ENCODE results near the gene ECHDC3. TPM values are rescaled to one million over a fixed set of nuclear protein-coding genes. Genes with fewer than 3 reads are reported as not detected.

The ECHDC3 gene, protein sequence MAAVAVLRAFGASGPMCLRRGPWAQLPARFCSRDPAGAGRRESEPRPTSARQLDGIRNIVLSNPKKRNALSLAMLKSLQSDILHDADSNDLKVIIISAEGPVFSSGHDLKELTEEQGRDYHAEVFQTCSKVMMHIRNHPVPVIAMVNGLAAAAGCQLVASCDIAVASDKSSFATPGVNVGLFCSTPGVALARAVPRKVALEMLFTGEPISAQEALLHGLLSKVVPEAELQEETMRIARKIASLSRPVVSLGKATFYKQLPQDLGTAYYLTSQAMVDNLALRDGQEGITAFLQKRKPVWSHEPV
- polyA plus RNA-seq (2013, experiment 1 of 4), result 16.5 TPM
- 17.2 TPM for polyA plus RNA-seq (2013, experiment 2 of 4)
- polyA plus RNA-seq (2013, experiment 3 of 4), result 15.2 TPM
- 14.3 TPM for polyA plus RNA-seq (2013, experiment 4 of 4)

DNA sequence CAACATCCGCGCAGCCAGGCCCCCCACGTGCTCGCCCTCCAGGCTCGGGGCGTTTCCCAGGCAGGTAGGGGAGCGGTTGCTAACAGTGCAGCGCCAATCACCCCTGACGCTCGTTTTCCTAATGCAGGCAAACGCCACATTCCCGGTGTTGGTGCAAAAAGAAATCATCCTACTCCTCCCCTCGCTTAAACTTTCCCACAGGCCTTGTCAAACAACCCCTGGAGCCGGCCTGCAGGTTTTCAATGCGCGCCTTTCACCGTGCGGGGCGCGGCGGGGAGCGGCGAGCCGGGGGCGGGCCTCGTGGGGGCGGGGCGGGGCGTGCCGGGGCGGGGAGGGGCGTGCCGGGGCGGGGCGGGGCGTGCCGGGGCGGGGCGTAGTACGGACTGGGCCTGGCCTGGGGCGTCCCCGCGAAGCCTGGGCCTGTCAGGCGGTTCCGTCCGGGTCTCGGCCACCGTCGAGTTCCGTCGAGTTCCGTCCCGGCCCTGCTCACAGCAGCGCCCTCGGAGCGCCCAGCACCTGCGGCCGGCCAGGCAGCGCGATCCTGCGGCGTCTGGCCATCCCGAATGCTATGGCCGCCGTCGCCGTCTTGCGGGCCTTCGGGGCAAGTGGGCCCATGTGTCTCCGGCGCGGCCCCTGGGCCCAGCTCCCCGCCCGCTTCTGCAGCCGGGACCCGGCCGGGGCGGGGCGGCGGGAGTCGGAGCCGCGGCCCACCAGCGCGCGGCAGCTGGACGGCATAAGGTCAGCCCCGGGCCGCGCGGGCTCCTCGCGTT lies at the start of gene ECHDC3:
Gene ECHDC3, plus strand, starts transcription at position 374 of the 770 bp plus-strand sequence. Its CDS starts 195 bp downstream, at position 569.
- no peaks in the 10 kb centered on the region for H3K4me1 ChIP-seq (ENCODE audit: control insufficient read depth, insufficient read depth, low read length)
- no peaks in the 10 kb centered on the region for H3K9me3 ChIP-seq (ENCODE audit: control insufficient read depth, low read length)
- H3K27ac ChIP-seq (ENCODE audit: insufficient read depth, low read depth, low read length, poor library complexity, severe bottlenecking), result no peak within 1 kb of the TSS
- 5 to 6% methylated on average over 93 of the region's 93 CpGs for WGBS, 2 experiments
- peak within 1 kb of the TSS; percentile 56 for H3K4me3 ChIP-seq (ENCODE audit: insufficient read depth, low read depth, low read length)
- no peaks in the 10 kb centered on the region for H3K36me3 ChIP-seq (ENCODE audit: control insufficient read depth, insufficient read depth, low read length)
- H3K27me3 ChIP-seq (ENCODE audit: control insufficient read depth, insufficient read depth, low read length, poor library complexity, severe bottlenecking), result peaks cover 6% of the 10 kb centered on the region

DNA sequence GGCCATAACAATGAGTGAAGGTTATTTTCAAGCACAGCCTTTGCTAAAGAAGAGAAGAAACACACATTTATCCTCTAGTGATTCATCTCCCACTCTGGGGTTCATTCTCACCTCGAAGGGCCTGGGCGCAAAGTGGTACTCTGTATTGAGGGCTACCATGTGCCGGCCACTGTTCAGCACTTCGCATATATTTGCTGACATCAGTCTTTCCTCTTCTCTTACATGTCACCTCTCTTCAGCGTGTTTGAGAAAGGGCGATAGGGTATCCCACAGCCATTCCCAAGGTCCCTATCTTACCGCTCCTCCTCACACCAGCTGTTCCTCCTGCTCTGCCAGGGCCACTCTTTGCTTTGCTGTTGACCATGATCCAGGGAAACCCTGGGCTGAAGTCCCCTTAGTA lies 48.8 kb upstream of the ECHDC3 start:
- 96 to 98% methylated on average over 7 of the region's 7 CpGs for WGBS, 2 experiments
- Histone ChIP-seq H3K4me1 (ENCODE audit: control insufficient read depth, insufficient read depth, low read length) (no peaks in the 10 kb centered on the region), H3K36me3 (ENCODE audit: control insufficient read depth, insufficient read depth, low read length) (no peaks in the 10 kb centered on the region), H3K4me3 (ENCODE audit: insufficient read depth, low read depth, low read length) (no peak overlapping the region), H3K9me3 (ENCODE audit: control insufficient read depth, low read length) (no peaks in the 10 kb centered on the region), H3K27me3 (ENCODE audit: control insufficient read depth, insufficient read depth, low read length, poor library complexity, severe bottlenecking) (no peaks in the 10 kb centered on the region), H3K27ac (ENCODE audit: insufficient read depth, low read depth, low read length, poor library complexity, severe bottlenecking) (no peak overlapping the region)

DNA sequence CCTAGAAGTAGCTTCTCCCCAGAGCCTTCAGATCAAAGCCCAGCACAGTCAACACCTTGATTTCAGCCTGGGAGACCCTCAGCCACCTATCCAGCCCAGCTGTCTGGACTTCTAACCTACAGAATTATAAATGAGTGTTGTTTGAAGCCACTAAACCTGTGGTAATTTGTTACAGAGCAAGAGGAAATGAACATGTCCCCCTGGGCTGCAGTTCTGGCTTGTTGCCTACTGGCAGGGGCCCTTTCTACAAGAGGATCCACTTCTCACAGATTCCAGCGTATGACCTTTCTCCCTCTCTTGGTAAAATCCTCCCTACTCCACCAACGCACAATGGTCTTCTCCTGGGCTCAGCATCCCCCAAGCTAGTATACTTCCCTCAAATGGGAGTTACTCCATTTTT lies 46.4 kb upstream of the ECHDC3 start:
- Histone ChIP-seq H3K4me1 (ENCODE audit: control insufficient read depth, insufficient read depth, low read length) (no peaks in the 10 kb centered on the region), H3K36me3 (ENCODE audit: control insufficient read depth, insufficient read depth, low read length) (no peaks in the 10 kb centered on the region), H3K27me3 (ENCODE audit: control insufficient read depth, insufficient read depth, low read length, poor library complexity, severe bottlenecking) (no peaks in the 10 kb centered on the region), H3K4me3 (ENCODE audit: insufficient read depth, low read depth, low read length) (no peak overlapping the region), H3K9me3 (ENCODE audit: control insufficient read depth, low read length) (no peaks in the 10 kb centered on the region), H3K27ac (ENCODE audit: insufficient read depth, low read depth, low read length, poor library complexity, severe bottlenecking) (no peak overlapping the region)
- 92 to 93% methylated on average over 2 of the region's 2 CpGs for WGBS, 2 experiments

DNA sequence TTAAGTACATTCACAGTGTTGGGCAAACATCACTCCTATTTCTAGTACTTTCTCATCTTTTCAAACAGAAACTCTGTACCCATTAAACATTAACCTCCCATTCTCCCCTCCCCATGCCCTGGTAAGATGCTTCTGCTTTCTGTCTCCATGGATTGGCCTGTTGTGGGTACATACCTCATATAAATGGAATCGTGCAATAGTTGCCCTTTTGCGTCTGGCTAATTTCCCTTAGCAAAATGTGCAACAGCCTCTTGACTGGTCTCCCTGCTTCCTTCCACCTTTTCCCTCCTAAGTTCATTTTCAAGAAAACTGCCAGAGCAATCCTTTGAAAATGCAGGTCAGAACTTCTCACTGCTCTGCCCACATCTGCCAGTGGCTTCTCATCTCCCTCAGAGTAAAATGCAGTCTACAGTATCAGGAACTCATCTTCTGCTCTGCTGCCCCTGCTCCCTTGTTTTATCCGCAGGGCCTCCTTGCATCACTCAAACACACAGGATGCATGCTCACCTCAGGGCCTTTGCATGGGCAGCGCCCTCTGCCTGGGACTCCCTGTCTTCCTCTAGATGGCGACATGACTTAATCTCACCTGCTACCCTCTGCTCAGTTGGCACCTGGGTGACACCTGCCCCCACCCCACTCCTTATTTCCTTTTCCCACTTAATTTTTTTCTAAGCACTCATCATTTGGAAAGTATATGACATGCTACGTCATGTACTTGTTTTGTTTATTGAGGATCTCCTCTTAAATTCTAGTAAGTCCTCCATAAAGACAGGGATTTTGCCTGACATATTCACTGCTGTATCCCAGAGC lies 44.3 kb upstream of the ECHDC3 start:
- Histone ChIP-seq H3K4me3 (ENCODE audit: insufficient read depth, low read depth, low read length) (no peak overlapping the region), H3K4me1 (ENCODE audit: control insufficient read depth, insufficient read depth, low read length) (peaks cover 4% of the 10 kb centered on the region), H3K9me3 (ENCODE audit: control insufficient read depth, low read length) (no peaks in the 10 kb centered on the region), H3K27ac (ENCODE audit: insufficient read depth, low read depth, low read length, poor library complexity, severe bottlenecking) (no peak overlapping the region), H3K27me3 (ENCODE audit: control insufficient read depth, insufficient read depth, low read length, poor library complexity, severe bottlenecking) (no peaks in the 10 kb centered on the region), H3K36me3 (ENCODE audit: control insufficient read depth, insufficient read depth, low read length) (no peaks in the 10 kb centered on the region)
- WGBS, 2 experiments, result 95% methylated on average over 6 of the region's 6 CpGs

DNA sequence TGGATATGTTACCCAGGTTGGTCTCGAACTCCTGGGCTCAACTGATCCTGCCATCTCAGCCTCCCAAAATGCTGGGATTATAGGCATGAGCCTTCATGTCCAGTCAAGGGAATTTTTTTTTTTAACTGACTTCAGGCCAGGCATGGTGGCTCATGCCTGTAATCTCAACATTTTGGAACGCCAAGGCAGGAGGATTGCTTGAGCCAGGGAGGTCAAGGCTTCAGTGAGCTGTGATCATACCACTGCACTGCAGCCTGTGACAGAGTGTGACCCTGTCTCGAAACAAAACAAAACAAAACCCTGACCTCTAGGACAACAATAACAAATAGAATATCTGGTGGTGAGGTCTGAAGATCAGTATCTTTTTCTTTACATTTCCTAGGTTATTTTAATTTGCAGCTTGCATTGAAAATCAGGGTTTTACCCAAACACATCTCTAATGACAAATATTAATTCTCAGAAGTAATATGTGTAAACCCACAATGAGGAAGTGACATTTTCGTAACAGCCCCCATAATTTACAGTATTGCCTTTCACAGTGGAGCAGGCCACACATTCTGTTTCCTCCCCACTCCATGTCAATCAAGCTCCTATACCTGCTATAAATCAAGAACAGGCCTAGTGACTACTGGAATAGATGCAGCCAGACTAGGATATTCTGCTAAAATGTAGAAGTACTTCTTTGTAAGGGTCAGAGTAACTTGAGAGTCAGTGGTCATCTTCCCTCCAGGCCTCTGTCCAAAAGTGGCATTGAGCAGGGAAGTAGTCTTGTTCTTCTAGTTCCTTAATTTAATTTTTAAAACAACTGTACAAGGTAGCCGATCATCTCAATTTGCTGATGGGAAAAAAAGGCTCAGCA lies 43.3 kb upstream of the ECHDC3 start:
- Histone ChIP-seq H3K4me1 (ENCODE audit: control insufficient read depth, insufficient read depth, low read length) (peaks cover 4% of the 10 kb centered on the region), H3K36me3 (ENCODE audit: control insufficient read depth, insufficient read depth, low read length) (no peaks in the 10 kb centered on the region), H3K27ac (ENCODE audit: insufficient read depth, low read depth, low read length, poor library complexity, severe bottlenecking) (no peak overlapping the region), H3K9me3 (ENCODE audit: control insufficient read depth, low read length) (no peaks in the 10 kb centered on the region), H3K27me3 (ENCODE audit: control insufficient read depth, insufficient read depth, low read length, poor library complexity, severe bottlenecking) (no peaks in the 10 kb centered on the region), H3K4me3 (ENCODE audit: insufficient read depth, low read depth, low read length) (no peak overlapping the region)
- WGBS, 2 experiments, result 89 to 94% methylated on average over 5 of the region's 5 CpGs

DNA sequence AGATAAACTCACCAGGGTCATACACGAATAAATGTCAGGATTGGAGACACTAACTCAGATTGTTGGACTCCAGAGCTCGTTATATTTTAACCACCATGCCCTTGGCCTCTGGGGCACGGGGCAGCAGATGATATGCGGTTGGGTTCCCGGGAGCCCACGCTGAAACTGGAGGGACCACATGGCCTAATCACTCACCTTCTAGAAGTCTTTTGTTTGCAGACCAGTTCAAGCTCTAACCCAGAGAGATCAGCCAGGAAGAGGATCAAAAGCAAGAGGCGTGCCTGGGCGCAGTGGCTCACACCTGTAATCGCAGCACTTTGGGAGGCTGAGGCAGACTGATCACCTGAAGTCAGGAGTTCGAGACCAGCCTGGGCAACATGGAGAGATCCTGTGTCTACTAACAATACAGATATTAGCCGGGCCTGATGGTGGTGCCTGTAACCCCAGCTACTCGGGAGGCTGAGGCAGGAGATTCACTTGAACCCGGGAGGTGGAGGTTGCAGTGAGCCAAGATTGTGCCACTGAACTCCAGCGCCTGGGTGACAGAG lies 42.6 kb upstream of the ECHDC3 start:
- H3K36me3 ChIP-seq (ENCODE audit: control insufficient read depth, insufficient read depth, low read length), result no peaks in the 10 kb centered on the region
- H3K4me1 ChIP-seq (ENCODE audit: control insufficient read depth, insufficient read depth, low read length), result peaks cover 11% of the 10 kb centered on the region
- no peak overlapping the region for H3K27ac ChIP-seq (ENCODE audit: insufficient read depth, low read depth, low read length, poor library complexity, severe bottlenecking)
- H3K9me3 ChIP-seq (ENCODE audit: control insufficient read depth, low read length), result no peaks in the 10 kb centered on the region
- no peak overlapping the region for H3K4me3 ChIP-seq (ENCODE audit: insufficient read depth, low read depth, low read length)
- no peaks in the 10 kb centered on the region for H3K27me3 ChIP-seq (ENCODE audit: control insufficient read depth, insufficient read depth, low read length, poor library complexity, severe bottlenecking)
- 84% methylated on average over 14 of the region's 14 CpGs for WGBS, 2 experiments

DNA sequence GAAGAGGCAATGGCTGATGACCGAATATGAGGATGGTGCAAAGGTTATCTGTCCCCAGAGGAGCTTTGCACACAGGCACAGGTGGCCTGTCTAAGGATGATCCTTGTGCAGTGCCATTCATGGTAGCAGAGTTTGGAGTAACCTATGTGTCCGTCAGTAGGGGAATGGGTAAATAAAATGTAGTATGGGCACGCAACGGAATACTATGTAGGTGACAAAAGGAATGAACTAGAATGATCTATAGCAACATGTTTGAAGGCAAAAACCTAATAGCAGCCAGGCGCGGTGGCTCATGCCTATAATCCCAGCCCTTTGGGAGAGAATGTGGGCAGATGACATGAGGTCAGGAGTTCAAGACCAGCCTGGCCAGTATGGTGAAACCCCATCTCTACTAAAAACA lies 41.6 kb upstream of the ECHDC3 start:
- H3K27ac ChIP-seq (ENCODE audit: insufficient read depth, low read depth, low read length, poor library complexity, severe bottlenecking), result no peak overlapping the region
- peaks cover 16% of the 10 kb centered on the region for H3K4me1 ChIP-seq (ENCODE audit: control insufficient read depth, insufficient read depth, low read length)
- WGBS, 2 experiments, result 95% methylated on average over 6 of the region's 6 CpGs
- H3K27me3 ChIP-seq (ENCODE audit: control insufficient read depth, insufficient read depth, low read length, poor library complexity, severe bottlenecking), result no peaks in the 10 kb centered on the region
- no peaks in the 10 kb centered on the region for H3K36me3 ChIP-seq (ENCODE audit: control insufficient read depth, insufficient read depth, low read length)
- no peaks in the 10 kb centered on the region for H3K9me3 ChIP-seq (ENCODE audit: control insufficient read depth, low read length)
- H3K4me3 ChIP-seq (ENCODE audit: insufficient read depth, low read depth, low read length), result no peak overlapping the region

DNA sequence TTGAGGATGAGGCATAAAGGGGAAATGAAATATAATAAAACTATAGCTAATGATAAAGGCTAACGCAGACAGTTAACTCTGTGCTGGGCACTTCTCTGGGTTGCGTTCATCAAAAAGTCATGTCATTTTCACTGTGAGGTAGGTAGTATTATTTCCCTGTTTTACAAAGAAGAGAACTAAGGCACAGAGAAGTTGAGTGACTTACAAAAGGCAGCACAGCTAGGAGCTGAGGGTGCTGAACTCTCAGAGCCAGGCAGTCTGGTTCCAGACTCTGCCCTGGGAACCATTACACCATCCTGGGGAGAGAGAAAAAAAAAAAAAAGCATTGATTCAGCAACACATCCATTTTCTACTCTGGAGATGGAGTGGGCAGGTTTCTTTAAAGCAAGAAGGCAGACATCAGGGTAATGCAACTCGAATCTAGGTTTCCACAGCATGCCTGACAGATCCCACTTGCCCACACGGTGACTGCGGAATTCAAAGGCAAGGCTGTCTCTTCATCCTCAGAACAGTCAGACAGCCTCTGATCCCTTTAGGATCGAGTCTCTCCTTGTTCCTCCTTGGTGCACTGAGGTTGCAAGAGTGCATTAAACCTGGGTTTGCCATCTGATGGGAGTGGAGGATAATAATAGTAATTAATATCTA lies 40.6 kb upstream of the ECHDC3 start:
- no peak overlapping the region for H3K4me3 ChIP-seq (ENCODE audit: insufficient read depth, low read depth, low read length)
- 93 to 94% methylated on average over 6 of the region's 6 CpGs for WGBS, 2 experiments
- no peak overlapping the region for H3K27ac ChIP-seq (ENCODE audit: insufficient read depth, low read depth, low read length, poor library complexity, severe bottlenecking)
- H3K4me1 ChIP-seq (ENCODE audit: control insufficient read depth, insufficient read depth, low read length), result peaks cover 16% of the 10 kb centered on the region
- H3K36me3 ChIP-seq (ENCODE audit: control insufficient read depth, insufficient read depth, low read length), result no peaks in the 10 kb centered on the region
- H3K27me3 ChIP-seq (ENCODE audit: control insufficient read depth, insufficient read depth, low read length, poor library complexity, severe bottlenecking), result no peaks in the 10 kb centered on the region
- no peaks in the 10 kb centered on the region for H3K9me3 ChIP-seq (ENCODE audit: control insufficient read depth, low read length)

DNA sequence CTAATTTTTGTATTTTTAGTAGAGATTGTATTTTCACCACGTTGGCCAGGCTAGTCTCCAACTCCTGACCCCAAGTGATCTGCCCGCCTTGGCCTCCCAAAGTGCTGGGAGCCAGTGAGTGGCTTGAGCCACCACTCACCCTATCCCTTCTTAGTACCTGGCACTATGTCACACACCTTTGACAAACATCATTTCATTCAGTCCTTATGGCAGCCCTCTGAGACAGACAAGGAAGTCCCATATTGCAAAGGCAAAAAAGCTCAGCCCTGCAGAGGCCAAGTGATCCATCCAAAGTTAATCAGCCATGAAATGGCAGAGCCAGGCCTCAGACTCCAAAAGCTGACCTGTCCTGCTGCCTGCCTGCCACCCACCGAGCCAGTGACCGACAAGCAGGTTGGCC lies 39.9 kb upstream of the ECHDC3 start:
- H3K4me3 ChIP-seq (ENCODE audit: insufficient read depth, low read depth, low read length), result no peak overlapping the region
- H3K4me1 ChIP-seq (ENCODE audit: control insufficient read depth, insufficient read depth, low read length), result peaks cover 16% of the 10 kb centered on the region
- H3K27ac ChIP-seq (ENCODE audit: insufficient read depth, low read depth, low read length, poor library complexity, severe bottlenecking), result no peak overlapping the region
- H3K27me3 ChIP-seq (ENCODE audit: control insufficient read depth, insufficient read depth, low read length, poor library complexity, severe bottlenecking), result no peaks in the 10 kb centered on the region
- H3K9me3 ChIP-seq (ENCODE audit: control insufficient read depth, low read length), result no peaks in the 10 kb centered on the region
- H3K36me3 ChIP-seq (ENCODE audit: control insufficient read depth, insufficient read depth, low read length), result no peaks in the 10 kb centered on the region
- 77 to 80% methylated on average over 4 of the region's 4 CpGs for WGBS, 2 experiments
